Measurements from ENCODE around the gene TNNC1.
A peak's percentile ranks its signal among the peaks of the same experiment; 100 is the strongest.

Gene TNNC1

GRCh38 chr3:52444860-52445793, 8.7 kb downstream of the TNNC1 start, which contains the start of gene SEMA3G:
Gene SEMA3G, minus strand, starts transcription at chr3:52445103. Its CDS starts 76 bp downstream, at chr3:52445027.
- TF ChIP-seq SPI1 (IDR thresholded peaks at IDR 0.05; ENCODE audit: low read depth, low read length) (no peak), POLR2A (IDR thresholded peaks at IDR 0.05; ENCODE audit: low read depth, low read length) (no peak), TAF1 (IDR thresholded peaks at IDR 0.05; ENCODE audit: low read depth, low read length) (no peak), PAX5 (IDR thresholded peaks at IDR 0.05; ENCODE audit: insufficient read depth, low read length, severe bottlenecking) (no peak), POLR2AphosphoS5 (IDR thresholded peaks at IDR 0.05; ENCODE audit: low read depth, low read length) (no peak), POU2F2 (IDR thresholded peaks at IDR 0.05; ENCODE audit: low read depth, low read length) (no peak)
- DNase-seq (ENCODE audit: insufficient read length, low spot score) (peak; percentile 88), FAIRE-seq (peak; percentile 95)

- DNase-seq (ENCODE audit: insufficient read length, low spot score): no peak
- FAIRE-seq: no peak
- TF ChIP-seq TAF1 (IDR thresholded peaks at IDR 0.05; ENCODE audit: low read depth, low read length): no peak
- TF ChIP-seq POLR2AphosphoS5 (IDR thresholded peaks at IDR 0.05; ENCODE audit: low read depth, low read length): no peak
- TF ChIP-seq SPI1 (IDR thresholded peaks at IDR 0.05; ENCODE audit: low read depth, low read length): no peak
- no peak for TF ChIP-seq PAX5 (IDR thresholded peaks at IDR 0.05; ENCODE audit: insufficient read depth, low read length, severe bottlenecking)
- no peak for TF ChIP-seq POLR2A (IDR thresholded peaks at IDR 0.05; ENCODE audit: low read depth, low read length)
- no peak for TF ChIP-seq POU2F2 (IDR thresholded peaks at IDR 0.05; ENCODE audit: low read depth, low read length)
These were observed 9.8 kb downstream of the TNNC1 start for GRCh38 chr3:52443791-52444687.

- FAIRE-seq (no peak), DNase-seq (ENCODE audit: insufficient read length, low spot score) (no peak)
- TF ChIP-seq TAF1 (IDR thresholded peaks at IDR 0.05; ENCODE audit: low read depth, low read length) (no peak), POU2F2 (IDR thresholded peaks at IDR 0.05; ENCODE audit: low read depth, low read length) (no peak), POLR2AphosphoS5 (IDR thresholded peaks at IDR 0.05; ENCODE audit: low read depth, low read length) (no peak)
These were observed 10.6 kb downstream of the TNNC1 start for GRCh38 chr3:52443268-52443610.

DNA sequence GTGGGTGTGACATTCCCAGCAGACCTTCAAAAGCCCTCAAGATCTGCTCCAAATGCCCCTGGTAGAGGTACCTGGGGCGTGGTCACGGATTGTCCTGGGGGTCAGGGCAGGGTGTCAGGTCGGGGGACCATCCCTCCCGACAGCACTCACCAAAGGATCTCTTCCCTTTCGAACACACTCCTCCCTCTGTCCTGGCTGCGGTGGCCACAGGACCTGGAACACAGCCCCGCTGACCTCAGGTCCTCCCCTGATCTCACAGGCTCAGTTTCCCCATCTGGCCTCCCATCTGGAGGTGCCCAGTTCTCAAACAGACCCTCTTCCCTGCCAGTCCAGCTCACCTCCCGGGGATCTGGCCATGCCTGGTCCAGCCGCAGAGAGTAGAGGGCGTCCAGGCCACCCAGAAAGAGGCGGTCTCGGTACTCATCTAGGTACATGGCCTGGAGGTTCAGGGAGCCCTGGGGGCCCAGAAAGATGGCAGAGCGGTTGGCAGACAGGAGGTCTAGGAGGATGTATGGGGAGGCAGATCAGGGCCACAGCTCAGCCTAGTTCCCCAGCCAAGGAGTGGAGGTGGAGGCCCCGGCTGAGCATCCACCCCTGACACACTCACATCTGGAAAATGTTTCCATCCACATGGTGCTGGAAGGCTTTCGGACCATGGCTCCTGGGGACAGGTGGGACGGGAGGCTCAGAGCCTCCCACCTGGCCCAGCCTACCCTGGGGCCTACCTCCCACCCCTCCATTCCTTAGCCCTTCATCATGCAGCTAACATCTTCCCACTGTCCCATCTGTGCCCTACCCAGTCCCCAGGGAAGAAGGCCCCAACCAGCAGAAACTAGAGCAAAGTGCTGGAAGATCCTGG, 11.2 kb downstream of the TNNC1 start:
- DNase-seq (ENCODE audit: insufficient read length, low spot score) (no peak), FAIRE-seq (no peak)
- no peak for TF ChIP-seq SPI1 (IDR thresholded peaks at IDR 0.05; ENCODE audit: low read depth, low read length)
- no peak for TF ChIP-seq POLR2A (IDR thresholded peaks at IDR 0.05; ENCODE audit: low read depth, low read length)
- no peak for TF ChIP-seq TAF1 (IDR thresholded peaks at IDR 0.05; ENCODE audit: low read depth, low read length)
- no peak for TF ChIP-seq POLR2AphosphoS5 (IDR thresholded peaks at IDR 0.05; ENCODE audit: low read depth, low read length)
- no peak for TF ChIP-seq POU2F2 (IDR thresholded peaks at IDR 0.05; ENCODE audit: low read depth, low read length)

DNA sequence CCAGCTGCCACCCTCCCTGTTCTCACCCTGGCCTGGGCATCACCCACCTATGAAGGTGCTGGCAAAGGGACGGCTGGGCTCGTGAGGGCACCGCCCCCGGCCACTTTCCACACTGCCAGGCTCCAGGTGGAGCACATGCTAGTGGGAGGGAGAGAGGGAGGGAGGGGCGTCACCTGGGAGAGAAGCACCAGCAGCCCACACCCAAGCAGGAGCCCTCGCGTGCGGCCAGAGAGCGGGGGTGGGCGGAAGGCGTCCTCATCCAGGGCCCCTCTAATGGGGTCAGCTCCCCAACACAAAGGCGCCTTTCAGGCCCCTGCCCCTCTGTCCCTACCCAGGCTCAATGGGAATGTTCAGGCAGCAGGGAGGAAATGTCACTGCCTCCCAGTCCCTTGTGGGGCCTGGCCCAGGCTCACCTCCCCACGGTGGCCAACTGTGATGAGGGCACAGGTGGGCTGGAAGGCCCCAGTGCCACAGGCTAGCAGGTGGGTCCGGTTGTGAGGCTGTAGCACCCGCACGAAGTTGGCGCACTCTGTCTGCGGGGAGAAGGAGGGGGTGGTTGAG, 12.0 kb downstream of the TNNC1 start:
- FAIRE-seq (no peak), DNase-seq (ENCODE audit: insufficient read length, low spot score) (no peak)
- TF ChIP-seq PAX5 (IDR thresholded peaks at IDR 0.05; ENCODE audit: insufficient read depth, low read length, severe bottlenecking) (no peak), TAF1 (IDR thresholded peaks at IDR 0.05; ENCODE audit: low read depth, low read length) (no peak), POU2F2 (IDR thresholded peaks at IDR 0.05; ENCODE audit: low read depth, low read length) (no peak), POLR2AphosphoS5 (IDR thresholded peaks at IDR 0.05; ENCODE audit: low read depth, low read length) (no peak), POLR2A (IDR thresholded peaks at IDR 0.05; ENCODE audit: low read depth, low read length) (no peak), SPI1 (IDR thresholded peaks at IDR 0.05; ENCODE audit: low read depth, low read length) (no peak)

- TF ChIP-seq POU2F2 (IDR thresholded peaks at IDR 0.05; ENCODE audit: low read depth, low read length): no peak
- TF ChIP-seq SPI1 (IDR thresholded peaks at IDR 0.05; ENCODE audit: low read depth, low read length): no peak
- TF ChIP-seq PAX5 (IDR thresholded peaks at IDR 0.05; ENCODE audit: insufficient read depth, low read length, severe bottlenecking): no peak
- TF ChIP-seq POLR2AphosphoS5 (IDR thresholded peaks at IDR 0.05; ENCODE audit: low read depth, low read length): no peak
- TF ChIP-seq TAF1 (IDR thresholded peaks at IDR 0.05; ENCODE audit: low read depth, low read length): no peak
- no peak for TF ChIP-seq POLR2A (IDR thresholded peaks at IDR 0.05; ENCODE audit: low read depth, low read length)
- DNase-seq (ENCODE audit: insufficient read length, low spot score) (no peak), FAIRE-seq (no peak)
These were observed 12.6 kb downstream of the TNNC1 start for GRCh38 chr3:52441091-52441771.

GRCh38 chr3:52440671-52441070, 13.2 kb downstream of the TNNC1 start:
- TF ChIP-seq TAF1 (IDR thresholded peaks at IDR 0.05; ENCODE audit: low read depth, low read length) (no peak), POLR2AphosphoS5 (IDR thresholded peaks at IDR 0.05; ENCODE audit: low read depth, low read length) (no peak), POLR2A (IDR thresholded peaks at IDR 0.05; ENCODE audit: low read depth, low read length) (no peak), POU2F2 (IDR thresholded peaks at IDR 0.05; ENCODE audit: low read depth, low read length) (no peak), PAX5 (IDR thresholded peaks at IDR 0.05; ENCODE audit: insufficient read depth, low read length, severe bottlenecking) (no peak), SPI1 (IDR thresholded peaks at IDR 0.05; ENCODE audit: low read depth, low read length) (no peak)
- DNase-seq (ENCODE audit: insufficient read length, low spot score): no peak
- no peak for FAIRE-seq

DNA sequence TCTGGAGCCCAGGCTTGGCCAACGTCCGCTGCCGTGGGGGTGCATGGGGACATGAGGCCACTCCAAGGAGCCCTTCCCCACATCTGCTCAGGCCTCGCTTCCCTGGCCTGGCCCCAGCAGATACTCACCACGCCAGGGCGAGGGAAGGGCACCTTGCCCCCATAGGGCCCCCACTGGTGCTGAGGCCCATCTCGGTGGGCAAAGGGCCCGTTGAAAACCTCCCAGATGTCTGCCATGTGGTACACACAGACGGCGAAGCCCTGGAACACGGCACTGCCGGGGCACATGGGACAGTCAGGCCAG, 13.6 kb downstream of the TNNC1 start:
- DNase-seq (ENCODE audit: insufficient read length, low spot score) (no peak), FAIRE-seq (no peak)
- TF ChIP-seq POLR2A (IDR thresholded peaks at IDR 0.05; ENCODE audit: low read depth, low read length) (no peak), TAF1 (IDR thresholded peaks at IDR 0.05; ENCODE audit: low read depth, low read length) (no peak), POU2F2 (IDR thresholded peaks at IDR 0.05; ENCODE audit: low read depth, low read length) (no peak), SPI1 (IDR thresholded peaks at IDR 0.05; ENCODE audit: low read depth, low read length) (no peak), PAX5 (IDR thresholded peaks at IDR 0.05; ENCODE audit: insufficient read depth, low read length, severe bottlenecking) (no peak), POLR2AphosphoS5 (IDR thresholded peaks at IDR 0.05; ENCODE audit: low read depth, low read length) (no peak)
